Cardiac fibroblast (primary cell): ENCODE data around the gene ARHGAP42.

Source experiments
- DNase-seq, 2 donors: peaks; one replicate each; pipeline versions ENCODE4 v3.0.0 to v3.0.0-alpha.2; 2010; ENCODE audit warnings: low read depth in 2 of 2
- H3K4me3 ChIP-seq, 2 donors: replicated peaks in 1 of 2; 1 replicate in 1 of 2; 2 replicates in 1 of 2; pipeline ENCODE4 v1.5.1; 2011; ENCODE audit warnings: low read depth in 2 of 2, low read length in 2 of 2, mild to moderate bottlenecking in 2 of 2, moderate library complexity in 1 of 2
- CTCF ChIP-seq: IDR thresholded peaks from one replicate; pipeline ENCODE4 v1.5.1; 2011; ENCODE audit warnings: low read depth, mild to moderate bottlenecking, low read length, inconsistent platforms

The ARHGAP42 gene

GRCh38 chr11:101022256-101022655 is 335.2 kb downstream of the ARHGAP42 start:
- TF ChIP-seq CTCF, result no peak
- no peak overlapping the region for H3K4me3 ChIP-seq
- no peak for DNase-seq

GRCh38 chr11:101028644-101029043 is 341.6 kb downstream of the ARHGAP42 start:
- H3K4me3 ChIP-seq, result no peak overlapping the region
- no peak for TF ChIP-seq CTCF
- no peak for DNase-seq

- no peak for DNase-seq
- TF ChIP-seq CTCF, result no peak
- H3K4me3 ChIP-seq, result no peak overlapping the region
These were observed 342.9 kb downstream of the ARHGAP42 start for GRCh38 chr11:101030015-101030414.

- H3K4me3 ChIP-seq, result no peak overlapping the region
- DNase-seq, result no peak
- TF ChIP-seq CTCF, result no peak
These were observed 343.6 kb downstream of the ARHGAP42 start for GRCh38 chr11:101030692-101031091.

- no peak for TF ChIP-seq CTCF
- DNase-seq, result no peak
- no peak overlapping the region for H3K4me3 ChIP-seq
These were observed 344.6 kb downstream of the ARHGAP42 start for GRCh38 chr11:101031713-101032112.

- no peak overlapping the region for H3K4me3 ChIP-seq
- no peak for DNase-seq
- TF ChIP-seq CTCF, result no peak
These were observed 345.9 kb downstream of the ARHGAP42 start for GRCh38 chr11:101032991-101033390.

GRCh38 chr11:101034076-101034475 is 347.0 kb downstream of the ARHGAP42 start:
- no peak for TF ChIP-seq CTCF
- no peak overlapping the region for H3K4me3 ChIP-seq
- DNase-seq, result peak; percentile 10 to 51
